ENCODE measurements around the gene GOLGA8R. TPM values are rescaled to one million over a fixed set of nuclear protein-coding genes. Genes with fewer than 3 reads are reported as not detected.
"Not testable (repeated sequence)": the region's sequence is repeated elsewhere in the genome, so short reads cannot be mapped to it uniquely, and the experiment has no call there.

The GOLGA8R gene, protein sequence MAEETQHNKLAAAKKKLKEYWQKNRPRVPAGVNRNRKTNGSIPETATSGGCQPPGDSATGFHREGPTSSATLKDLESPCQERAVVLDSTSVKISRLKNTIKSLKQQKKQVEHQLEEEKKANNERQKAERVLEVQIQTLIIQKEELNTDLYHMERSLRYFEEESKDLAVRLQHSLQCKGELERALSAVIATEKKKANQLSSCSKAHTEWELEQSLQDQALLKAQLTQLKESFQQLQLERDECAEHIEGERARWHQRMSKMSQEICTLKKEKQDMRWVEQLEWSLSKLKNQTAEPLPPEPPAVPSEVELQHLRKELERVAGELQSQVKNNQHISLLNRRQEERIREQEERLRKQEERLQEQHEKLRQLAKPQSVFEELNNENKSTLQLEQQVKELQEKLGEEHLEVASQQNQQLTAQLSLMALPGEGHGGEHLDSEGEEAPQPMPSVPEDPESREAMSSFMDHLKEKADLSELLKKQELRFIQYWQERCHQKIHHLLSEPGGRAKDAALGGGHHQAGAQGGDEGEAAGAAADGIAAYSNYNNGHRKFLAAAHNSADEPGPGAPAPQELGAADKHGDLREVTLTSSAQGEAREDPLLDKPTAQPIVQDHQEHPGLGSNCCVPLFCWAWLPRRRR
- total RNA-seq: 0.27 and 1.0 TPM in 2 replicates

DNA sequence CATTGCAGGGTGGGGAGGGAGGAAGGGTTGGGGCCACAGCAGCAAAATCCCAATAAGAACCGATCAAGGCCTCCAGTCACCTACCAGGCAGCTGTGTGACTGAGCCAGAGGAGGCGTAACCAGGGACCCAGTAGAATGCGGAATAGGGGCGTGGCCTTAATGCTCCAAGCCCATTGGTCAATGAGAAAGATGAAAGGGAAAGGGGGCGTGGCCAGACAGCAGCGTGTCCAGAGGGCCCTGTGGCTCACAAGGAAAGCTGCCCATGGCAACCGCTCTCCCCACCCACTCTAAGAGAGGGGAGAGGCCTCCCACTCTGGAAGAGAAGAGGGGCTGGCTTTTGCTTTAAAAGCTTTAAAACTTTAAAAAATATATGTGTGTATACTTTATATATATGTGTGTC is at the start of gene GOLGA8R:
Gene GOLGA8R (minus strand): TSS at position 101 of the 400 bp plus-strand sequence. CDS start 98 bp downstream, at position 3.
- H3K27me3 ChIP-seq (ENCODE audit: control insufficient read depth, insufficient read depth, low read length); H3K36me3 ChIP-seq (ENCODE audit: control insufficient read depth, insufficient read depth, low read length): not testable (repeated sequence)

GRCh38 chr15:30463849-30464248 is 49.8 kb upstream of the GOLGA8R start:
- not testable (repeated sequence) for H3K27me3 ChIP-seq (ENCODE audit: control insufficient read depth, insufficient read depth, low read length); H3K36me3 ChIP-seq (ENCODE audit: control insufficient read depth, insufficient read depth, low read length); H3K4me3 ChIP-seq (ENCODE audit: low read depth, low read length); DNase-seq (ENCODE audit: low read depth)

More for the DNA sequence above, at the start of gene GOLGA8R:
- H3K4me3 ChIP-seq (ENCODE audit: low read depth, low read length); DNase-seq (ENCODE audit: low read depth): not testable (repeated sequence)

GRCh38 chr15:30462176-30462575 is 48.1 kb upstream of the GOLGA8R start:
- H3K27me3 ChIP-seq (ENCODE audit: control insufficient read depth, insufficient read depth, low read length); H3K4me3 ChIP-seq (ENCODE audit: low read depth, low read length); DNase-seq (ENCODE audit: low read depth); H3K36me3 ChIP-seq (ENCODE audit: control insufficient read depth, insufficient read depth, low read length): not testable (repeated sequence)

DNA sequence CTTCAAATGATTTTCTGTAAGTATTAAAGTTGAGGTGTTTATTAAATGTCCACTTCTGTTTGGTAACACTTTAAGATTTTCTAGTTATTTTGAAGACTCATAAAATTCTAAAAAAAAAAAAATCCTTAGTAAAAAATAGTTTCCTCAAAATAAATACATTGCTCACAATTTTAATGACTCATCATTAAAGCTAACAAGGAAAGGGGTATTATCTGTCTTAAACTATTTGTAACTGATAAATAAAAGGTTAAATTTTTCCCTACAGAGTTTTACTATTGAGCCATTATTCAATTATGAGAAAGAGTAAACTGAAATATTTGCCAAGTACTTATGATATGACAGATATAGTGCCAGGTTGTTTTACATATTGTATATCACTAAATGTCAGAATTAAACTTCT is 38.6 kb upstream of the GOLGA8R start:
- H3K36me3 ChIP-seq (ENCODE audit: control insufficient read depth, insufficient read depth, low read length); DNase-seq (ENCODE audit: low read depth); H3K4me3 ChIP-seq (ENCODE audit: low read depth, low read length): not testable (repeated sequence)

DNA sequence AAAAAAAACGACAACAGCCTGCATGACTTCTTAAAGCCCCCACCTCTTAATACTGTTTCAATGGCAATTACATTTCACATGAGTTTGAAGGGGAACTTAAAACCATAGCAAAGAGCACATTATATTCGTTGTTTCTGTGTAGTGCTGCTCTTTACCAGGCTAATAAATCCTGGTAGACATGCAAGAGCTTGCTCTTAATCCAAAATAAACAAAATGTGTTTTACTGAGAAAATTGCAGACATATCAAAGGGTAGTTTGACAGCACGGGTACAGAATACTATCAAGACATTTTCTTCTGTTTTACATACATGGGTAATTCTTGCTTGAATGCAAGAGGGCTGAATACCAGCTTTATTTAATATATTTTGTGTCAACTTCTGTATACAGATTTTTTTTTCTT is 24.3 kb upstream of the GOLGA8R start:
- H3K27me3 ChIP-seq (ENCODE audit: control insufficient read depth, insufficient read depth, low read length); H3K36me3 ChIP-seq (ENCODE audit: control insufficient read depth, insufficient read depth, low read length); DNase-seq (ENCODE audit: low read depth); H3K4me3 ChIP-seq (ENCODE audit: low read depth, low read length): not testable (repeated sequence)

More for the DNA sequence above, 38.6 kb upstream of the GOLGA8R start:
- H3K27me3 ChIP-seq (ENCODE audit: control insufficient read depth, insufficient read depth, low read length): not testable (repeated sequence)

GRCh38 chr15:30435878-30436277 is 21.8 kb upstream of the GOLGA8R start:
- not testable (repeated sequence) for H3K4me3 ChIP-seq (ENCODE audit: low read depth, low read length); H3K27me3 ChIP-seq (ENCODE audit: control insufficient read depth, insufficient read depth, low read length); H3K36me3 ChIP-seq (ENCODE audit: control insufficient read depth, insufficient read depth, low read length); DNase-seq (ENCODE audit: low read depth)

- not testable (repeated sequence) for H3K36me3 ChIP-seq (ENCODE audit: control insufficient read depth, insufficient read depth, low read length); H3K4me3 ChIP-seq (ENCODE audit: low read depth, low read length); H3K27me3 ChIP-seq (ENCODE audit: control insufficient read depth, insufficient read depth, low read length); DNase-seq (ENCODE audit: low read depth)
Observed at GRCh38 chr15:30420723-30421122, 6.7 kb upstream of the GOLGA8R start.

- not testable (repeated sequence) for H3K4me3 ChIP-seq (ENCODE audit: low read depth, low read length); H3K27me3 ChIP-seq (ENCODE audit: control insufficient read depth, insufficient read depth, low read length); H3K36me3 ChIP-seq (ENCODE audit: control insufficient read depth, insufficient read depth, low read length); DNase-seq (ENCODE audit: low read depth)
Observed at GRCh38 chr15:30407636-30408035, 6.4 kb downstream of the GOLGA8R start.

GRCh38 chr15:30398988-30399387 is 15.1 kb downstream of the GOLGA8R start:
- not testable (repeated sequence) for H3K27me3 ChIP-seq (ENCODE audit: control insufficient read depth, insufficient read depth, low read length); H3K4me3 ChIP-seq (ENCODE audit: low read depth, low read length); DNase-seq (ENCODE audit: low read depth); H3K36me3 ChIP-seq (ENCODE audit: control insufficient read depth, insufficient read depth, low read length)

DNA sequence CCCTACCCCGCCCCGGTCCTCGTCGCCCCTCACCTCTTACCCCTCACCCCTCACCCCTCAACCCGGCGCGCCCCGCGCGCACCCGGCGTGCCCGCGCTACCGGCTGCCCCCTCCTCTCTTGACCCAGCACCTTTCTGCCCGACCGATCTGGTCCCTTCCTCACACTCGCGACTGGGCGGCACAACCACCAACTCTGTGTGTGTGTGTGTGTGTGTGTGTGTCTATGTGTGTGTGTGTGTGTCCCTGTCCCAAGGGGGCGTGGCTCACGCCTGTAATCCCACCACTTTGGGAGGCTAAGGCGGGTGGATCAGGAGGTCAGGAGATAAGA is 20.4 kb downstream of the GOLGA8R start:
- H3K4me3 ChIP-seq (ENCODE audit: low read depth, low read length); H3K27me3 ChIP-seq (ENCODE audit: control insufficient read depth, insufficient read depth, low read length); DNase-seq (ENCODE audit: low read depth); H3K36me3 ChIP-seq (ENCODE audit: control insufficient read depth, insufficient read depth, low read length): not testable (repeated sequence)

GRCh38 chr15:30392766-30393663 is 21.0 kb downstream of the GOLGA8R start, which contains the start of gene CHRFAM7A:
TSS of gene CHRFAM7A (minus strand) at chr15:30393540. CDS start at chr15:30383351, 10,189 bp downstream.
- H3K36me3 ChIP-seq (ENCODE audit: control insufficient read depth, insufficient read depth, low read length); H3K27me3 ChIP-seq (ENCODE audit: control insufficient read depth, insufficient read depth, low read length); DNase-seq (ENCODE audit: low read depth): not testable (repeated sequence)
- H3K4me3 ChIP-seq (ENCODE audit: low read depth, low read length): peak within 1 kb of the TSS; percentile 28

DNA sequence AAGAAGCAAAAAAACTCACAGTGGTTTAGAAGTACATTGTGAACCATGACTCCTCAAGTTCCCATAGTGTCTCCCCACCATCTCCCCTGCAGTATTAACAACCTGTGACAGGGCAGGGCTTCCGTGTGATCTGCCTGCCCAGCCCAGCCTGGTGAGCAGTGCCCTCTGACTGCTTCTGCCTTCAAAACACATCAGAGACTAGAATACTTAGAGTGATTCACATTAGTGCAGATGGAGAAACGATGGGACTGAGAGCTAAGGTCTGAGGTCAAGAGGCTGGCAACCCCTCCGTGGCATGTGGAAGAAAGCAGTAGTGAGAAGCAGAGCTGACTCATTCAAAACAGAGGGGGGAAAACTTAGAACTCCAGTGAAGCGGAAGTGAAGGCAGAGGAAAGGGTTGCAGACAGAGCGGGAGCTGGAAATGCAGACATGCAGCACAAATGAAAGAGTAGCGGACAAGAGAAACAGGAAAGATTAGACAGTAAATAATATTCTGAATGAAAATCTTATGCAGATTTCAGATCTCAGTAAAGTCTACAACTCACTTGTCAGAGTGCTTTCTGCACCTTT is 27.7 kb downstream of the GOLGA8R start:
- not testable (repeated sequence) for H3K36me3 ChIP-seq (ENCODE audit: control insufficient read depth, insufficient read depth, low read length); DNase-seq (ENCODE audit: low read depth); H3K4me3 ChIP-seq (ENCODE audit: low read depth, low read length); H3K27me3 ChIP-seq (ENCODE audit: control insufficient read depth, insufficient read depth, low read length)

- not testable (repeated sequence) for DNase-seq (ENCODE audit: low read depth); H3K27me3 ChIP-seq (ENCODE audit: control insufficient read depth, insufficient read depth, low read length); H3K4me3 ChIP-seq (ENCODE audit: low read depth, low read length); H3K36me3 ChIP-seq (ENCODE audit: control insufficient read depth, insufficient read depth, low read length)
Observed at GRCh38 chr15:30377082-30377413, 37.0 kb downstream of the GOLGA8R start.

- not testable (repeated sequence) for H3K27me3 ChIP-seq (ENCODE audit: control insufficient read depth, insufficient read depth, low read length); H3K36me3 ChIP-seq (ENCODE audit: control insufficient read depth, insufficient read depth, low read length); H3K4me3 ChIP-seq (ENCODE audit: low read depth, low read length); DNase-seq (ENCODE audit: low read depth)
Observed at GRCh38 chr15:30376375-30377081, 37.5 kb downstream of the GOLGA8R start.

All from kidney epithelial cell (primary cell).